ENCODE measurements around the gene APOBEC4.
A peak's percentile ranks its signal among the peaks of the same experiment; 100 is the strongest.

Gene APOBEC4

GRCh38 chr1:183675381-183675780, 22.3 kb upstream of the APOBEC4 start:
- no peak for DNase-seq (ENCODE audit: low spot score)

GRCh38 chr1:183674886-183675285, 21.8 kb upstream of the APOBEC4 start:
- DNase-seq (ENCODE audit: low spot score) = no peak
- no peak for FAIRE-seq

More at GRCh38 chr1:183675381-183675780, 22.3 kb upstream of the APOBEC4 start:
- FAIRE-seq = no peak

- DNase-seq (ENCODE audit: low spot score) = no peak
- no peak for FAIRE-seq
Measured at GRCh38 chr1:183674339-183674738, 21.2 kb upstream of the APOBEC4 start.

GRCh38 chr1:183673605-183674323, 20.6 kb upstream of the APOBEC4 start:
- FAIRE-seq (no peak), DNase-seq (ENCODE audit: low spot score) (no peak)

GRCh38 chr1:183670169-183670568, 17.1 kb upstream of the APOBEC4 start:
- DNase-seq (ENCODE audit: low spot score) = no peak

GRCh38 chr1:183656355-183656754, 3.2 kb upstream of the APOBEC4 start:
- FAIRE-seq (no peak), DNase-seq (ENCODE audit: low spot score) (no peak)

More at GRCh38 chr1:183670169-183670568, 17.1 kb upstream of the APOBEC4 start:
- no peak for FAIRE-seq

- peak; percentile 47 for FAIRE-seq
- peak; percentile 62 for DNase-seq (ENCODE audit: low spot score)
Measured at GRCh38 chr1:183655562-183656075, 2.5 kb upstream of the APOBEC4 start.

GRCh38 chr1:183654706-183655105, 1.6 kb upstream of the APOBEC4 start:
- no peak for DNase-seq (ENCODE audit: low spot score)
- FAIRE-seq = no peak

- no peak for FAIRE-seq
- no peak for DNase-seq (ENCODE audit: low spot score)
Measured at GRCh38 chr1:183653876-183654451, 848 bp upstream of the APOBEC4 start.

- FAIRE-seq = no peak
- DNase-seq (ENCODE audit: low spot score) = no peak
Measured at GRCh38 chr1:183653462-183653794, 312 bp upstream of the APOBEC4 start.

- DNase-seq (ENCODE audit: low spot score) = no peak
- FAIRE-seq = no peak
Measured at GRCh38 chr1:183652107-183652506, 1.0 kb downstream of the APOBEC4 start.

- no peak for FAIRE-seq
- no peak for DNase-seq (ENCODE audit: low spot score)
Measured at GRCh38 chr1:183651612-183652011, 1.5 kb downstream of the APOBEC4 start.

GRCh38 chr1:183648042-183648441, 5.1 kb downstream of the APOBEC4 start:
- FAIRE-seq (no peak), DNase-seq (ENCODE audit: low spot score) (no peak)

GRCh38 chr1:183646776-183647175, 6.3 kb downstream of the APOBEC4 start:
- no peak for FAIRE-seq
- no peak for DNase-seq (ENCODE audit: low spot score)

GRCh38 chr1:183645531-183645930, 7.6 kb downstream of the APOBEC4 start:
- no peak for FAIRE-seq

GRCh38 chr1:183642166-183642565, 10.9 kb downstream of the APOBEC4 start:
- DNase-seq (ENCODE audit: low spot score) (no peak), FAIRE-seq (no peak)

More at GRCh38 chr1:183645531-183645930, 7.6 kb downstream of the APOBEC4 start:
- DNase-seq (ENCODE audit: low spot score) = no peak

- FAIRE-seq (no peak), DNase-seq (ENCODE audit: low spot score) (no peak)
Measured at GRCh38 chr1:183640193-183640592, 12.9 kb downstream of the APOBEC4 start.

GRCh38 chr1:183638649-183639387, 14.3 kb downstream of the APOBEC4 start:
- FAIRE-seq (no peak), DNase-seq (ENCODE audit: low spot score) (no peak)

GRCh38 chr1:183636783-183637182, 16.3 kb downstream of the APOBEC4 start:
- DNase-seq (ENCODE audit: low spot score) (no peak), FAIRE-seq (no peak)

GRCh38 chr1:183636334-183636682, 16.8 kb downstream of the APOBEC4 start:
- no peak for FAIRE-seq
- DNase-seq (ENCODE audit: low spot score) = no peak

GRCh38 chr1:183635606-183636333, 17.3 kb downstream of the APOBEC4 start, which contains the start of gene ARPC5:
TSS of gene ARPC5 (minus strand) at chr1:183635783. CDS start at chr1:183635659, 124 bp downstream.
- FAIRE-seq (peak; percentile 76), DNase-seq (ENCODE audit: low spot score) (peak; percentile 97)
